ENCODE results near the gene CMSS1. TPM values are rescaled to one million over a fixed set of nuclear protein-coding genes. Genes with fewer than 3 reads are reported as not detected.
A peak's percentile ranks its signal among the peaks of the same experiment; 100 is the strongest.

CMSS1 gene
- total and polyA plus RNA-seq, 2 of the 13 experiments (the other 11 are each of a cell fraction or from before 2014, with no cell fraction given), result 6.4 to 48.7 TPM

DNA sequence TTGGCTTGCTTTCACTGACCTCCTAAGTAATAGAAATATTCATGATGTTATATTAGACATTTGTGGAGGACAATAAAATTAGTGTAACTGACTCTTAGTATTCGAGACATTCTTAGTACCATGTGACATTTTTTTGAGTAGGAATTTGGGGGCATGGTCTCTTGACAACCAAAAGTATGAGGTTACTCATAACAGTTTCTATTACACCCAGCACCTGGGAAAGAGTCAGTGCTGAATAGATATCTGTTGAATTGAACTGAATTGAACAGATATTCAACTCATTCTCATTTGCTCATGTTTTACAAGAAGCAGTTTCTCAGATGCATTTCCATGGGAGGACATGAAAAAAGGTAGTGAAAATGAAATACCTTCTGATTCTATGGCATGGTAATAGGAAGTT, 84.4 kb downstream of the CMSS1 start:
- H3K79me2 ChIP-seq (ENCODE audit: insufficient read depth, low read length), result peaks cover 4% of the 10 kb centered on the region
- peak overlapping the region; percentile 4; the same call in 1 of the 2 replicates for H3K9ac ChIP-seq (ENCODE audit: insufficient read depth, low read depth, low read length)
- no peaks in the 10 kb centered on the region for H3K36me3 ChIP-seq (replicated peaks in 1 of 2; ENCODE audit: control insufficient read depth in 1 of 2, insufficient read depth in 2 of 2, low read length in 2 of 2)
- no peaks in the 10 kb centered on the region for H3K27me3 ChIP-seq (ENCODE audit: control insufficient read depth in 1 of 2, insufficient read depth in 2 of 2, low read length in 2 of 2)
- H2AFZ ChIP-seq (ENCODE audit: low read length), result no peak overlapping the region
- no peaks in the 10 kb centered on the region for H3K9me3 ChIP-seq (ENCODE audit: low read length)
- CTCF ChIA-PET (ENCODE audit: low intra/inter-chr PET ratio, low total read pairs), result no interaction called here
- H3K4me3 ChIP-seq (replicated peaks in 1 of 3; ENCODE audit: insufficient read depth in 1 of 3, low read depth in 2 of 3, low read length in 3 of 3), result no peak overlapping the region
- BruUV-seq (replicated peaks), result TSS peak; percentile 87
- intact Hi-C loops (cut with micrococcal nuclease; ENCODE audit: unreplicated experiment), result no loop called here
- POLR2A ChIA-PET, result interaction anchor here (0.8 to 2.1 kb wide), 8 partner anchors 11 to 174 kb away, joined by 3 to 32 read pairs (median 6); no protein-coding TSS in a partner anchor
- DNase-seq (ENCODE audit: low spot score) (no peak), FAIRE-seq (no peak), ATAC-seq (no peak)
- 97% methylated on average over 1 of the region's 1 CpG for WGBS (ENCODE audit: low lambda C conversion rate)
- H3K4me1 ChIP-seq (ENCODE audit: insufficient read depth, low read length), result peaks cover 76% of the 10 kb centered on the region
- in situ Hi-C loops (cut with HindIII; ENCODE audit: extremely low pct_ligation_motif_present, low pct_unique_long_range_greater_than_20kb), result no loop called here
- TF ChIP-seq BRD4 (CRISPR knock-in tag; IDR thresholded peaks at IDR 0.05), result no peak
- 0 out of 2 replicates have a peak, but pooled peaks have one; percentile 1 for TF ChIP-seq HOXA5 (CRISPR knock-in tag; IDR thresholded peaks at IDR 0.05)
- H3K4me2 ChIP-seq (ENCODE audit: low read depth, low read length), result 0 out of 2 replicates have a peak overlapping the region, but pooled peaks have one; percentile 49
- H4K20me1 ChIP-seq (ENCODE audit: insufficient read depth, low read length), result no peaks in the 10 kb centered on the region
- H3K27ac ChIP-seq (ENCODE audit: extremely low read length, insufficient read depth, low read length), result peak overlapping the region; percentile 73

DNA sequence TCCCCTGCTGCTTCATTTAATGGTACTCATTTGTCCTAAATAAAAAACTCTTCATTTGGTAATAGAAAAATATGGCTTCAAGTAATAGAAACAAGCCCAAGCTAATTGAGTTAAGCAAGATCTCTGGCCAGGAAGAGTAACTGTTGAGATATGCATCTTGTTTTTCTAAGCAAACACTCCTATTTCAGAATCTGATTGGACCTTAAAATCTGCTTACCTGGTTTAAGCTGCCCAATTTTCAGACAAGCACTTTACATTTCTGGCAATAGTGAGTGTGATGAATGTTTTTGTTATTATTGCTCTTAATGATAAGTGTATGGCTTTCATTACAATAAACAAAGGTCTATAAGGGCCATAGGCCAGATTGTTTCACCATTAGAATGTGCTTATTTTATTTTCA, 86.2 kb downstream of the CMSS1 start:
- Histone ChIP-seq H3K4me2 (ENCODE audit: low read depth, low read length) (no peak overlapping the region), H3K4me1 (ENCODE audit: insufficient read depth, low read length) (peaks cover 83% of the 10 kb centered on the region), H3K36me3 (replicated peaks in 1 of 2; ENCODE audit: control insufficient read depth in 1 of 2, insufficient read depth in 2 of 2, low read length in 2 of 2) (no peaks in the 10 kb centered on the region), H3K4me3 (replicated peaks in 1 of 3; ENCODE audit: insufficient read depth in 1 of 3, low read depth in 2 of 3, low read length in 3 of 3) (no peak overlapping the region), H3K27ac (ENCODE audit: extremely low read length, insufficient read depth, low read length) (no peak overlapping the region), H3K9ac (ENCODE audit: insufficient read depth, low read depth, low read length) (no peak overlapping the region), H3K27me3 (ENCODE audit: control insufficient read depth in 1 of 2, insufficient read depth in 2 of 2, low read length in 2 of 2) (no peaks in the 10 kb centered on the region), H4K20me1 (ENCODE audit: insufficient read depth, low read length) (no peaks in the 10 kb centered on the region), H2AFZ (ENCODE audit: low read length) (no peak overlapping the region), H3K9me3 (ENCODE audit: low read length) (no peaks in the 10 kb centered on the region), H3K79me2 (ENCODE audit: insufficient read depth, low read length) (peaks cover 5% of the 10 kb centered on the region)
- no TSS peak for BruUV-seq (replicated peaks)
- ChIA-PET CTCF (ENCODE audit: low intra/inter-chr PET ratio, low total read pairs) (no interaction called here), POLR2A (no interaction called here)
- FAIRE-seq (no peak), DNase-seq (ENCODE audit: low spot score) (no peak), ATAC-seq (no peak)
- TF ChIP-seq ZMYM3 (CRISPR knock-in tag; IDR thresholded peaks at IDR 0.05), result no peak
- no peak for TF ChIP-seq ZNF496 (CRISPR knock-in tag; IDR thresholded peaks at IDR 0.05; ENCODE audit: insufficient replicate concordance)
- TF ChIP-seq ZNF891 (CRISPR knock-in tag; IDR thresholded peaks at IDR 0.05), result no peak
- TF ChIP-seq, protein P1, sequence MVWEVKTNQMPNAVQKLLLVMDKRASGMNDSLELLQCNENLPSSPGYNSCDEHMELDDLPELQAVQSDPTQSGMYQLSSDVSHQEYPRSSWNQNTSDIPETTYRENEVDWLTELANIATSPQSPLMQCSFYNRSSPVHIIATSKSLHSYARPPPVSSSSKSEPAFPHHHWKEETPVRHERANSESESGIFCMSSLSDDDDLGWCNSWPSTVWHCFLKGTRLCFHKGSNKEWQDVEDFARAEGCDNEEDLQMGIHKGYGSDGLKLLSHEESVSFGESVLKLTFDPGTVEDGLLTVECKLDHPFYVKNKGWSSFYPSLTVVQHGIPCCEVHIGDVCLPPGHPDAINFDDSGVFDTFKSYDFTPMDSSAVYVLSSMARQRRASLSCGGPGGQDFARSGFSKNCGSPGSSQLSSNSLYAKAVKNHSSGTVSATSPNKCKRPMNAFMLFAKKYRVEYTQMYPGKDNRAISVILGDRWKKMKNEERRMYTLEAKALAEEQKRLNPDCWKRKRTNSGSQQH (CRISPR knock-in tag; IDR thresholded peaks at IDR 0.05; ENCODE audit: low read depth), result no peak
- TF ChIP-seq ZZZ3 (CRISPR knock-in tag; IDR thresholded peaks at IDR 0.05; ENCODE audit: borderline replicate concordance), result no peak
- TF ChIP-seq, protein P2, sequence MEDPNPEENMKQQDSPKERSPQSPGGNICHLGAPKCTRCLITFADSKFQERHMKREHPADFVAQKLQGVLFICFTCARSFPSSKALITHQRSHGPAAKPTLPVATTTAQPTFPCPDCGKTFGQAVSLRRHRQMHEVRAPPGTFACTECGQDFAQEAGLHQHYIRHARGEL (CRISPR knock-in tag; IDR thresholded peaks at IDR 0.05), result no peak
- in situ Hi-C loops (cut with HindIII; ENCODE audit: extremely low pct_ligation_motif_present, low pct_unique_long_range_greater_than_20kb) (no loop called here), intact Hi-C loops (cut with micrococcal nuclease; ENCODE audit: unreplicated experiment) (no loop called here)

Measured in HepG2 (cell line).